WTC11 (cell line): ENCODE data around the gene UBL3. TPM values are rescaled to one million over a fixed set of nuclear protein-coding genes. Genes with fewer than 3 reads are reported as not detected.

Experiments
- ATAC-seq: fragments of 200-7000 bp; cut with Tn5 transposase; 2 replicates; pipeline ENCODE4 v1.10.0; 2021; ENCODE audit warnings: mild to moderate bottlenecking, moderate library complexity
- CTCF ChIA-PET: fragments of 300-600 bp; sonication (Branson Sonifier 250); formaldehyde crosslinking; loops from one replicate; lab custom pipeline; 2021; ENCODE audit warnings: antibody characterized with exemption; lab: Charles Lee
- POLR2A ChIA-PET: fragments of 350-600 bp; sonication (Branson Sonifier 250); formaldehyde crosslinking; loops from one replicate; lab custom pipeline; 2021; ENCODE audit warnings: antibody characterized with exemption; lab: Charles Lee
- DNase-seq: peaks from one replicate; pipeline ENCODE4 v3.0.0; 2021; ENCODE audit warnings: low spot score
- H3K27ac Mint-ChIP-seq: 2 replicates; pipeline ENCODE4 v1.8.0; 2021; ENCODE audit warnings: mixed read lengths
- H3K27me3 Mint-ChIP-seq: 2 replicates; pipeline ENCODE4 v1.8.0; 2021; ENCODE audit warnings: low read depth, mild to moderate bottlenecking, moderate library complexity, mixed read lengths
- H3K36me3 Mint-ChIP-seq: 2 replicates; pipeline ENCODE4 v1.8.0; 2021; ENCODE audit warnings: mixed read lengths
- H3K4me1 Mint-ChIP-seq: 2 replicates; pipeline ENCODE4 v1.8.0; 2022; ENCODE audit warnings: mixed read lengths
- H3K4me3 Mint-ChIP-seq: 2 replicates; pipeline ENCODE4 v1.8.0; 2021; ENCODE audit warnings: mild to moderate bottlenecking, moderate library complexity, mixed read lengths
- H3K9me3 Mint-ChIP-seq: 2 replicates; pipeline ENCODE4 v1.8.0; 2021; ENCODE audit warnings: mixed read lengths
- AR ChIP-seq: fragments of 250-450 bp; sonication (Bioruptor Pico); IDR thresholded peaks from 2 replicates; pipeline ENCODE4 v1.9.0; 2021; ENCODE audit warnings: mild to moderate bottlenecking
- ATF2 ChIP-seq: sonication (generic); formaldehyde crosslinking; IDR thresholded peaks from 2 replicates; pipeline ENCODE4 v1.8.1; 2022; ENCODE audit warnings: low read depth, missing genetic modification reagents, borderline replicate concordance
- CDX4 ChIP-seq: fragments of 250-450 bp; sonication (Bioruptor Pico); IDR thresholded peaks from 2 replicates; pipeline ENCODE4 v1.9.0; 2021; ENCODE audit warnings: moderate library complexity, mild to moderate bottlenecking, inconsistent platforms, borderline replicate concordance
- ERG ChIP-seq: fragments of 250-450 bp; sonication (Bioruptor Pico); IDR thresholded peaks from 2 replicates; pipeline ENCODE4 v1.8.0; 2021; ENCODE audit warnings: mild to moderate bottlenecking
- FOXP1 ChIP-seq: sonication (generic); formaldehyde crosslinking; IDR thresholded peaks from 2 replicates; pipeline ENCODE4 v1.8.0; 2022; ENCODE audit warnings: missing genetic modification reagents, mild to moderate bottlenecking, moderate library complexity, borderline replicate concordance
- FOXP4 ChIP-seq: sonication (generic); formaldehyde crosslinking; IDR thresholded peaks from 2 replicates; pipeline ENCODE4 v1.8.0; 2022; ENCODE audit warnings: mild to moderate bottlenecking, missing genetic modification reagents
- GABPB1 ChIP-seq: sonication (generic); formaldehyde crosslinking; IDR thresholded peaks from 2 replicates; pipeline ENCODE4 v1.8.1; 2023; ENCODE audit warnings: mild to moderate bottlenecking, missing genetic modification reagents
- GRHL2 ChIP-seq: fragments of 250-450 bp; sonication (Bioruptor Pico); IDR thresholded peaks from 2 replicates; pipeline ENCODE4 v1.8.0; 2022; ENCODE audit warnings: mild to moderate bottlenecking, moderate library complexity; ENCODE audit not compliant: insufficient replicate concordance, severe bottlenecking
- IRF1 ChIP-seq: sonication (generic); formaldehyde crosslinking; IDR thresholded peaks from 2 replicates; pipeline ENCODE4 v1.8.0; 2023; ENCODE audit warnings: missing genetic modification reagents
- MLX ChIP-seq: sonication (generic); formaldehyde crosslinking; IDR thresholded peaks from 2 replicates; pipeline ENCODE4 v1.8.1; 2023; ENCODE audit warnings: mild to moderate bottlenecking, missing genetic modification reagents, moderate library complexity
- MYBL2 ChIP-seq: sonication (generic); formaldehyde crosslinking; IDR thresholded peaks from 2 replicates; pipeline ENCODE4 v1.8.1; 2023; ENCODE audit warnings: mild to moderate bottlenecking, moderate library complexity, missing genetic modification reagents
- NR1H2 ChIP-seq: sonication (generic); formaldehyde crosslinking; IDR thresholded peaks from 2 replicates; pipeline ENCODE4 v1.9.0; 2021; ENCODE audit warnings: mild to moderate bottlenecking, moderate library complexity, missing genetic modification reagents
- NR3C1 ChIP-seq: sonication (generic); formaldehyde crosslinking; conservative IDR thresholded peaks from 2 replicates; pipeline ENCODE4 v1.8.1; 2023; ENCODE audit warnings: low read depth, mild to moderate bottlenecking, missing genetic modification reagents
- PRRX2 ChIP-seq: fragments of 250-450 bp; sonication (Bioruptor Pico); IDR thresholded peaks from 2 replicates; pipeline ENCODE4 v1.8.0; 2021; ENCODE audit warnings: mild to moderate bottlenecking
- RELA ChIP-seq: sonication (generic); formaldehyde crosslinking; IDR thresholded peaks from 2 replicates; pipeline ENCODE4 v1.8.1; 2022; ENCODE audit warnings: missing genetic modification reagents, mild to moderate bottlenecking, borderline replicate concordance
- ZBTB43 ChIP-seq: sonication (generic); formaldehyde crosslinking; IDR thresholded peaks from 2 replicates; pipeline ENCODE4 v1.8.1; 2023; ENCODE audit warnings: mild to moderate bottlenecking, missing genetic modification reagents
- ZNF138 ChIP-seq: sonication (generic); formaldehyde crosslinking; conservative IDR thresholded peaks from 2 replicates; pipeline ENCODE4 v1.8.1; 2022; ENCODE audit warnings: mild to moderate bottlenecking, moderate library complexity, missing genetic modification reagents
- ZNF425 ChIP-seq: fragments of 250-450 bp; sonication (Bioruptor Pico); conservative IDR thresholded peaks from 2 replicates; pipeline ENCODE4 v1.9.0; 2021; ENCODE audit warnings: mild to moderate bottlenecking
- total RNA-seq: library from RNA; stranded (reverse); gene quantifications from 3 replicates; pipeline ENCODE4 v1.2.3, GENCODE V29; 2021

Gene UBL3
- total RNA-seq, 1 experiment from 2014 or later, result 15.5 TPM

GRCh38 chr13:29858231-29858630, 7.8 kb upstream of the UBL3 start:
- H3K27me3 Mint-ChIP-seq, result no peaks in the 10 kb centered on the region
- CTCF ChIA-PET, result interaction anchor here (0.5 kb wide), 1 partner anchor 196 kb away, joined by 3 read pairs; no protein-coding TSS in a partner anchor
- ATAC-seq, result no peak
- POLR2A ChIA-PET, result no interaction called here
- DNase-seq, result no peak
- no peak overlapping the region for H3K4me3 Mint-ChIP-seq
- 0 out of 2 replicates have a peak, but pooled peaks cover 5% of the 10 kb centered on the region for H3K9me3 Mint-ChIP-seq
- H3K27ac Mint-ChIP-seq, result no peak overlapping the region
- H3K36me3 Mint-ChIP-seq, result no peaks in the 10 kb centered on the region
- no peak for TF ChIP-seq NR1H2 (CRISPR knock-in tag)
- no peak for TF ChIP-seq FOXP1 (CRISPR knock-in tag)
- no peak for TF ChIP-seq CDX4 (CRISPR knock-in tag)
- no peak for TF ChIP-seq MYBL2 (CRISPR knock-in tag)
- no peak for TF ChIP-seq NR3C1 (CRISPR knock-in tag)
- no peak for TF ChIP-seq RELA (CRISPR knock-in tag)
- no peak for TF ChIP-seq IRF1 (CRISPR knock-in tag)
- no peak for TF ChIP-seq MLX (CRISPR knock-in tag)
- no peak for TF ChIP-seq ZNF425 (CRISPR knock-in tag)
- no peak for TF ChIP-seq GRHL2 (CRISPR knock-in tag)
- no peak for TF ChIP-seq ZBTB43 (CRISPR knock-in tag)
- 0 out of 2 replicates have a peak, but pooled peaks cover 3% of the 10 kb centered on the region for H3K4me1 Mint-ChIP-seq

- 0 out of 2 replicates have a peak, but pooled peaks cover 3% of the 10 kb centered on the region for H3K4me1 Mint-ChIP-seq
- DNase-seq (no peak), ATAC-seq (no peak)
- ChIA-PET CTCF (no interaction called here), POLR2A (no interaction called here)
- no peak overlapping the region for H3K27ac Mint-ChIP-seq
- H3K27me3 Mint-ChIP-seq, result no peaks in the 10 kb centered on the region
- TF ChIP-seq PRRX2 (CRISPR knock-in tag) (no peak), GABPB1 (CRISPR knock-in tag) (no peak), ATF2 (CRISPR knock-in tag) (no peak)
- no peaks in the 10 kb centered on the region for H3K36me3 Mint-ChIP-seq
- H3K4me3 Mint-ChIP-seq, result no peak overlapping the region
- H3K9me3 Mint-ChIP-seq, result no peaks in the 10 kb centered on the region
Observed at GRCh38 chr13:29857085-29857484, 6.7 kb upstream of the UBL3 start.

- ATAC-seq (no peak), DNase-seq (no peak)
- 0 out of 2 replicates have a peak, but pooled peaks cover 3% of the 10 kb centered on the region for H3K4me1 Mint-ChIP-seq
- H3K27ac Mint-ChIP-seq, result no peak overlapping the region
- no peaks in the 10 kb centered on the region for H3K9me3 Mint-ChIP-seq
- H3K27me3 Mint-ChIP-seq, result no peaks in the 10 kb centered on the region
- H3K36me3 Mint-ChIP-seq, result no peaks in the 10 kb centered on the region
- ChIA-PET POLR2A (no interaction called here), CTCF (interaction anchor here (0.8 kb wide), 1 partner anchor 12 kb away, joined by 3 read pairs; no protein-coding TSS in a partner anchor)
- H3K4me3 Mint-ChIP-seq, result no peak overlapping the region
- TF ChIP-seq ERG (CRISPR knock-in tag) (no peak), AR (no peak), ZNF138 (CRISPR knock-in tag) (no peak), FOXP4 (CRISPR knock-in tag) (no peak)
Observed at GRCh38 chr13:29856426-29856825, 6.0 kb upstream of the UBL3 start.
